NCI-H146 (cell line): ENCODE data around the gene C2orf66.

Experiments
- DNase-seq: peaks from one replicate; lab custom pipeline; 2025; lab: John Stamatoyannopoulos, UW

Gene C2orf66

DNA sequence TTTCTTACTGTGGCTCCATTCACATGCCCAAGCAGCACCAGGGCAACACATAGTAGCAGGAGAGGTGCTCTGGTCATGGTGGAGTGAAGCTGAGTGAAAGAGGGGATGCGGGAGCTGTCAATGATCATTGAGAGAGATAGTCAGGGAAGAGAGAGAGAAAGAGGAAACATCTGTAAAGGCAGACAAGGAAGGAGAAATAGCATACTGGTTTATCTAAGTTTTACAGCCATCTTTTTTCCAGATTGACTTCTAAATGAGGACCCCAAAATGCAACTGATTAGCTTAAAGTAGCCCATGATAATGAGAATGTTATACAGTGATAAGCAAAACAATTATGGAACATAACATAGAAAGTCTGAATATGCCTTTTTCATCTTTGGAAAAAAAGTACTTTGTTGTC, at the start of gene C2orf66:
Gene C2orf66 (minus strand): TSS at position 96 of the 400 bp plus-strand sequence. CDS start 19 bp downstream, at position 77.
- DNase-seq = no peak

GRCh38 chr2:196854629-196855028, 45.5 kb upstream of the C2orf66 start:
- no peak for DNase-seq

GRCh38 chr2:196853301-196854087, 44.3 kb upstream of the C2orf66 start:
- no peak for DNase-seq

- DNase-seq = no peak
Observed at GRCh38 chr2:196851088-196851487, 41.9 kb upstream of the C2orf66 start.

- no peak for DNase-seq
Observed at GRCh38 chr2:196849895-196850294, 40.7 kb upstream of the C2orf66 start.

GRCh38 chr2:196846295-196846694, 37.1 kb upstream of the C2orf66 start:
- no peak for DNase-seq

- DNase-seq = no peak
Observed at GRCh38 chr2:196845371-196845770, 36.2 kb upstream of the C2orf66 start.

DNA sequence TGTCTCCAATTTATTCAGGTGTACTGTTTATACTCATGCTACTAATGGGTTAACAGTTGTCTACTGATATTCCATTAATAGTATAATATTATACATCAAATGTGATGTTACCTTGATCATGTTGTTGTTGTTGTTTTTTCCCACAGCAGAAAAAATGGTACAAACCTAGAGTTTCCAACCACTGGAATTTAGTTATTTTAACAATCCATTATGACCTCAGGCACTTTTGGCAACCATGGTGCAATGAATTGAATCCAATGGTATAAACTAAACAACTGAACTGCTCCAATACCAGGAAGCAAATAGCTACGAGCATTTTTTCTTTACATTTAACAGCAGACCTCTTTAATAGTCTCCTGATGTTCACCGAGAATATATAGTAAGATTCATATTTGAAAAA, 31.0 kb upstream of the C2orf66 start:
- DNase-seq = no peak

DNA sequence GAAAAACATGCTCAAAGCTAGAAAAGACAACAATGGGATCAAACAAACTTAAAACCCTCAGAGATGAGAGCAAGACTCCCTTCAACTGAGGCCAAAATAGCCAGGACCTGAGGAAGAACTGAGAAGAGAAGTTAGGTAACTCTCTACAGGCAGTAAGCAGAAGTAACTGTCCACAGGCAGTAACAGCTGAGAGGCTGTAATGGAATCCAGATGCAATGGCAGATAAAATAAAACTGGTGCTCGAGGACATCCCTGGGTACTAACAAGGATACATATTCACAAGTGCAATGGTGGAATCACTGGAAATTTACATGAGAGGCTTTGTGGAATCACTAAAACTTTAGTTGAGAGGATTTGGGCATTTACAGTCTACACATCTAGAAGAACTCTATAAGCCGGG, 30.4 kb upstream of the C2orf66 start:
- DNase-seq = no peak

DNA sequence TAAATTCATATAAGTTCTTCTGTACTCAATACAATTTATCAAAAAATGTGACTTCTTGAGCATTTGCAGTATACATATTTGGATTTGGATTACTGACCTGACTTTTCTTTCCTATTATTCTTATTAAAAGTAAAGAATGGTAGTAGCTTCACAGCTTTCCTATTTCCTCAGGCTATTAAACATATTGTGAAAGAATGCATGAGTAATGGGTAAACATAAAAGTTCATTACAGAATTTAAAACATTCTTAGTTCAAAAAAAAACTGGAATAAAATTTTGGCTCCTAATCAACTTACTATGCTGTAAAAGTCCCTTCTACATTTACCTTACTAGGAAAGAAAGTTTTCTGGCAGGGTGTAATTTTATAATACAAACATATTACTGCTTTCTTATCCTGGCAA, 27.3 kb upstream of the C2orf66 start:
- no peak for DNase-seq

DNA sequence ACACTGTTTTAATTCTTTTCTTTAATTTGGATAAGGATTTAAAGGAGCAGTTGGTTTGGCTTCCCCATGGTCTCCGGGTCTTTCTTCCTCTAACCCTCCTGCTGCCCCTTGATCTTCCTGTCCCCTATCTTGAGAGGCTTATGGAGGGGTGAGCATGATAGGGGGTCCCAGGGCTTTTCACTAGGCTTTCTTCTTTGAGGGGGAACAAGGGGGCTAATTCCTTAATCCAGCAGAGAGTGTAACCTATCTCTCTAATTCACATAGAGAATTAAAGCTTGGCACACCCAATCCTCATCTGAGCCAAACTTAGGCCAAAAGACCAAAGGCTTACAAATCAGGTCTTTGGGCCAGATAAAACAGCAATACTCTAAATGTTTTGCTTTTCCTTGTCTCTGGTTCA, 21.5 kb upstream of the C2orf66 start:
- DNase-seq = no peak

DNA sequence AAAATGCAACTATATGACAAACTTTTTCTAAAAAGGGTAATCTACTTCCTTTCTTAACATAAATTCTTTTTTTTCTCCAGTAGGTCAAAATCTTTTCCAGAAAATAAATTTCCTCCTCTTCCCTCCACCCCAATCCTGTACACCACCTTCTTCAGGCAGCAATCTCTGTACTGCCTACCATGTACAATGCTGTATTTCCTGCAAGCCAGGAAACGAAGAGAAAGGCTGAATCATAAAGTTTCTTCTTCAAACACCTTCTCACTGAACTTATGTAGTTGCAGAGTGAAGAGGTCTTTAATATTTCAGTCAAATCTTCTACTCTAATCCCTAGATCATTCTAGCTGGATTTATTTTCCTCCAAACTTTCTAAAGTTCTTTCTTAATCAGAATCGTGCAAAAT, 18.2 kb upstream of the C2orf66 start:
- DNase-seq = no peak

DNA sequence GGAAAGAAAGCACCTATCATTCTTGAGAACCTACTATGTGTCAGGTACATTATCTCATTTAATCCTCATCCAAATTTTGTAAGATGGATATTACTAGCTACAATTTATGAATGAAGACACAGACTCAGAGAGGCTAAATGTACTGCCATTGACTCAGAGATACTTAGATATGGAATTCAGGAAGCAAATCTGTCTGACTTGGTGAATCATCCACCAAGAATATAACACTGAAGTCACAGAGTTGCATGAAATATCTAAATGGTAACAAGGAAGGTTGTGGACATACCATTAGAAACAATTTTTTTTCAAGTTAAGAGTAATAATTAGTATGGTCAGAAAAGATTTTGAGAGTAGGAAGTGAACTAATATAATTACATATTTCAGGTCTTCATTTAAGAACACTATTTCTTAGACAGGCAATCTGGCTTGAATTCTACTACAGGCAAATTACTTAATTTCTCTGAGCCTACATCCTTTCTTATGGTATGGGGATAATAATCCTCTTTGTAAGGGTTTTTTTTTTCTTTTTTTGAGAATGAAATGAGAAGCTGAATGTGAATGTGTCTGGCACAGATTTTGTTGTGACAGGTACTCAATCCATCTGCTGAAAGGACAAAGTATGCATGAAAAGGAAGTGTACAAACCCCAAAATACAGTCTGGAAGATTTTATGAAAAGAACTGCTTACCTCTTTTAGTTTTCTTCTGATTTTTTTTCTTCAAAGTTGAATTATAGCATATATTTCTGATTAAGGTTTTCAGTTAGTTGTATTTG, 14.8 kb upstream of the C2orf66 start:
- no peak for DNase-seq

- DNase-seq = no peak
Observed at GRCh38 chr2:196821195-196821594, 12.0 kb upstream of the C2orf66 start.

- DNase-seq = no peak
Observed at GRCh38 chr2:196808083-196808665, 981 bp downstream of the C2orf66 start.

- DNase-seq = no peak
Observed at GRCh38 chr2:196804381-196804780, 4.8 kb downstream of the C2orf66 start.

GRCh38 chr2:196802401-196802800, 6.8 kb downstream of the C2orf66 start:
- DNase-seq = no peak

DNA sequence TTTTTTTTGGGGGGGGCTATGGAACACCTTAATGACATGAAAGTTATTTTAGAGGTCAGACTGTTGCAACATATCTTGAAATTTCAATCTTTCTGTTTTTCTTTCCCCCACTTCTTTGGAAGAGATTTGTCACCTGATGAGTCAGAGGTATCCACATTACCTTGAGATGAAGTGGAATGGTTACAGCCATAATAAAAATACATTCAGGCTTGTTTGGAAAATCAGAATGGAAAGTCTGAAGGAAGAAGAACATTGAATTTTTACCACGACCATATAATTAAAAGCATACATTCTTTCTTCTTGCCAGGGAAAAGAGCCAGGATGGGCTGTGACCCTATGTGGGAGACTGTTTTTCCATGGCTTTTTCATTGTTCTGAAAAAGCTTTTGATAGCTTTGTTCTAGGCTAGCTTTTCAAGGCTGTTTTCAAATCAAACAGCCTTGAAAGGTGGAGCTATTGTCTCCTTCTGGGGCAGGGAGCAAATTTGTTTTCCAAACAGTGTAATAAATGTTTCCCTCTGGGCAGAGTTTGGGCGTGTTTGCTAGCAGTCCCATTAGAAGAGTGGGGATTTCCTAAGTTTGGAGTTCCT, 7.4 kb downstream of the C2orf66 start:
- DNase-seq = no peak

DNA sequence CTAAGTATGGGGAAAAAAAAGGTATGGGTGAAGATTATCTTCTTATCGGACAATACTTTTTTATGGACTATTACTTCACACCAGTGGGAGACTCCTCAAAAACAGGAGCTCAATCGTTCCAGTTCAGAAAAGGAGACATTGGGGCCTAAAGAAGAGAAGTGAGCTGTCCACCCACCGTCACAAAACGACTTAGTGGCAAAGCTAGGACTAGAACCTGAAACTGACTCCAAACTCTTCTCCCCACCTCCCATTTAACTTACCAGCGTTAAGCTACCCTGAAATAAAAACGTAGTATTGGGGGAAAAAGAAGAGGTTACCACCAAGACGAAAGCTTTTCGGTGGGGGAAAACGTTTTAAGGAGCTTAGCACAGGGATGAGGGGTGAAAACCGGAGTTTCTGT, 10.2 kb downstream of the C2orf66 start:
- DNase-seq = no peak

GRCh38 chr2:196792865-196793264, 16.3 kb downstream of the C2orf66 start:
- DNase-seq = no peak

DNA sequence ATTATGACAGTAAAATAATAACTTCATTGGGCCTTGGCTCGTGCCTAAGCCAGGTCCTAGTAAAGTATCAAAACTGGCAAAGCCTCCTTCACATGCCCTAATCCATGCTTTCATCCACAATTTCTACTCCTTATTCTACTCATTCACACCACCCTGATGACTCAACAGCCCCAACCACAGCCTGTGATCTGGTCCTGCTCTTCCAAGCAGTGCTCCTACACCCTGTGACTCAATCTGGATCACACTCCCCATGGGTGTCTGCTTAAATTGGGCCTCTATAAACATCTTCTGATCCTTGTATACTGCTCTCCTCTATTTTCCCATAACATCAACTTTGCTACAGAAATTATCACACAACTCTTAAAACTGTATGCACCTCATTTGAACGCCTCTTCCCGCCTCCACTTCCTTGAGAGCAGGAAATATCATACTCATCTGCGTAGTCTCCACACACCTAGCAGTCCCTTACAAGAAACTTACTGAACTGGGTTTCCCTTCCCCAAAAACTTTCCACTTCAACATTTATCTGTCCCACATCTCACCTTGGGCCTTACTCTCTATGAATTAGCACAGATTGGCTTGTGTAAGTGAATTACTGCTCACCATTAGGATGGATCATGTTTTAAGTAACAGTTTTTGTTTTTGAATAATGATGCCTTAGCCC, 25.6 kb downstream of the C2orf66 start:
- no peak for DNase-seq

GRCh38 chr2:196767101-196767500, 42.1 kb downstream of the C2orf66 start:
- no peak for DNase-seq
